Pancreas (tissue), 10 donors: ENCODE data around the gene KLHL17. TPM values are rescaled to one million over a fixed set of nuclear protein-coding genes. Genes with fewer than 3 reads are reported as not detected.
"Not testable (repeated sequence)": the region's sequence is repeated elsewhere in the genome, so short reads cannot be mapped to it uniquely, and the experiment has no call there.

Experiments used
- ATAC-seq, 4 donors: fragments of 200-7000 bp; cut with Tn5 transposase; one replicate each; pipeline versions ENCODE4 v1.8.0 to v1.9.1; 2020; ENCODE audit warnings: mild to moderate bottlenecking in 4 of 4, moderate library complexity in 4 of 4
- DNase-seq, 6 donors: peaks; one replicate each; pipeline ENCODE4 v3.0.0-alpha.2; 2020
- FAIRE-seq: peaks from 2 replicates; lab custom pipeline; 2012; peaks lifted over from hg19 to GRCh38; lab: Jason Lieb, UNC
- H3K27ac ChIP-seq, 4 donors: fragments of 200-600 bp; sonication (generic); 1 replicate in 3 of 4; 2 replicates in 1 of 4; pipeline versions ENCODE4 v1.5.0 to v1.8.0; 2020
- H3K27me3 ChIP-seq, 4 donors: fragments of 200-600 bp; one replicate each; pipeline ENCODE4 v1.8.0; 2021
- H3K36me3 ChIP-seq, 3 donors: fragments of 200-600 bp; sonication (generic) in 1 of 3; one replicate each; pipeline versions ENCODE4 v1.5.0 to v1.8.0; 2020 to 2021
- H3K4me1 ChIP-seq, 3 donors: fragments of 200-600 bp; one replicate each; pipeline ENCODE4 v1.8.0; 2021
- H3K4me3 ChIP-seq, 4 donors: fragments of 200-600 bp; sonication (generic) in 2 of 4; one replicate each; pipeline versions ENCODE4 v1.5.0 to v1.8.0; 2020 to 2021
- H3K9me3 ChIP-seq, 4 donors: fragments of 200-600 bp; one replicate each; pipeline ENCODE4 v1.8.0; 2021
- WGBS, 2 donors: extraction: QIAGEN DNeasy Blood & Tissue Kit; methylation state at CpG; one replicate each; pipeline ENCODE4 v1.1.7; 2013; 5-methylcytosine and 5-hydroxymethylcytosine counted together
- intact Hi-C, 3 donors: fragments of 100-400 bp; cut with DNase I; formaldehyde crosslinking; loops; one replicate each; pipeline versions ENCODE4 v1.11.1 to v1.14.2; 2022
- polyA plus RNA-seq, 2 donors: library from polyadenylated mRNA; stranded (reverse); fragments of 200-250 nt; gene quantifications; one replicate each; pipeline ENCODE4 v1.2.3, GENCODE V29; 2013
- total RNA-seq, 6 donors: library from RNA; stranded (reverse); fragmentation: NEBNext Ultra II Directional in 4 of 6; extraction: Animal tissue kit (Norgen Biotek cat#: 25700) in 4 of 6; gene quantifications; one replicate each; pipeline versions ENCODE4 v1.2.1 to v1.2.4, GENCODE V29; 2021 to 2023
- TF ChIP-seq, protein P1 (sequence below), 4 donors: fragments of 200-600 bp; sonication (generic) in 3 of 4; IDR thresholded peaks; one replicate each; pipeline versions ENCODE4 v1.5.0 to v1.8.0; 2021; ENCODE audit warnings: antibody characterized with exemption in 4 of 4
- donor health status: healthy with polysubstance abuse.
- donor health status: DM: no; HTN: no; CAD: no; lungs with moderate emphysema.
- donor health status: DM: no; HTN: no; CAD: no.
- donor health status: control.
- donor health status: control.
- donor health status: Bipolar disorder and iron deficiency.
- donor health status: DM: yes; HTN: yes; CAD: no.
- donor health status: DM: no; HTN: no; CAD: no.
- donor health status: DM: no; HTN: no; CAD: no.
- donor health status: DM: yes; HTN: yes; CAD: no.

The KLHL17 gene
- total and polyA plus RNA-seq, 8 donors: 3.1 to 24.1 (median 6.2) TPM

DNA sequence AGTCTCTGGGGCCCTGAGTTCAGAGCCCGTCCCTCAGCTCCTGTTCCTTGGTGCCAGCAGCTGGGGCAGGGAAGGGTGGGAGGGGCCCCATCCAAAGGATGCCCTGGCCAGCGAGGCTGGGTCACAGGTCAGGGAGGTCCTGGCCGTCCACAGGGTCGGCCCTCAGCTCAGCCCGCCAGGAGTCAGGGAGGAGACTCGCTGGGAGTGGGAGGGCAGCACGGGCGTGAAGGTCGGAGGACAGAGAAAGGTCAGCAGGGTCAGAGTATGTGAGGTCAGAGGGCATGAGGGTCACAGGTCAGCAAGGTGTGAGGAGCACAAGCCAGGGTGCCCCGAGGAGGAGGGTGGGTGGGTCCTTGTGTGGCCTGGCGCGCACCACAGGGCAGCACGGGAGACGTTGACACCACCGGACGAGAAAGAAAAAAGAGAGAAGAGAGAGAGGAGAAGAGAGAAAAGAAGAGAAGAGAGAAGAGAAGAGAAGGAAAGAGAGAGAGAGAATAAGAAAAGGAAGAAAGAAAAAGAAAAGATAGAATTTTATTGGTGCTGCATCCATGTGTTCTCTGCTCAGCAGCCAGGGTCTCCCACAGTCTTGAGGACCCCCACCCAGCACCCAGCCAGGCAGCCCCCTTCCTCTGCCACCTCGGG lies 14.4 kb downstream of the KLHL17 start:
- ATAC-seq (no peak), FAIRE-seq (no peak), DNase-seq (peak in 1 of 6 donors; percentile 71)
- Histone ChIP-seq H3K9me3 (no peaks in the 10 kb centered on the region), H3K27me3 (peaks cover 0 to 17% (median 3%) of the 10 kb centered on the region in 4 donors), H3K4me1 (no peaks in the 10 kb centered on the region), H3K4me3 (no peak overlapping the region), H3K27ac (no peak overlapping the region), H3K36me3 (no peaks in the 10 kb centered on the region)
- WGBS, 2 donors: 50 to 56% methylated on average over 17 of the region's 17 CpGs
- TF ChIP-seq, protein P1, sequence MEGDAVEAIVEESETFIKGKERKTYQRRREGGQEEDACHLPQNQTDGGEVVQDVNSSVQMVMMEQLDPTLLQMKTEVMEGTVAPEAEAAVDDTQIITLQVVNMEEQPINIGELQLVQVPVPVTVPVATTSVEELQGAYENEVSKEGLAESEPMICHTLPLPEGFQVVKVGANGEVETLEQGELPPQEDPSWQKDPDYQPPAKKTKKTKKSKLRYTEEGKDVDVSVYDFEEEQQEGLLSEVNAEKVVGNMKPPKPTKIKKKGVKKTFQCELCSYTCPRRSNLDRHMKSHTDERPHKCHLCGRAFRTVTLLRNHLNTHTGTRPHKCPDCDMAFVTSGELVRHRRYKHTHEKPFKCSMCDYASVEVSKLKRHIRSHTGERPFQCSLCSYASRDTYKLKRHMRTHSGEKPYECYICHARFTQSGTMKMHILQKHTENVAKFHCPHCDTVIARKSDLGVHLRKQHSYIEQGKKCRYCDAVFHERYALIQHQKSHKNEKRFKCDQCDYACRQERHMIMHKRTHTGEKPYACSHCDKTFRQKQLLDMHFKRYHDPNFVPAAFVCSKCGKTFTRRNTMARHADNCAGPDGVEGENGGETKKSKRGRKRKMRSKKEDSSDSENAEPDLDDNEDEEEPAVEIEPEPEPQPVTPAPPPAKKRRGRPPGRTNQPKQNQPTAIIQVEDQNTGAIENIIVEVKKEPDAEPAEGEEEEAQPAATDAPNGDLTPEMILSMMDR (IDR thresholded peaks at IDR 0.05): no peak
- intact Hi-C loops: loop anchor here in 1 of 3 donors (5.0 kb wide), 1 partner anchor 73 kb away; no protein-coding TSS in a partner anchor

DNA sequence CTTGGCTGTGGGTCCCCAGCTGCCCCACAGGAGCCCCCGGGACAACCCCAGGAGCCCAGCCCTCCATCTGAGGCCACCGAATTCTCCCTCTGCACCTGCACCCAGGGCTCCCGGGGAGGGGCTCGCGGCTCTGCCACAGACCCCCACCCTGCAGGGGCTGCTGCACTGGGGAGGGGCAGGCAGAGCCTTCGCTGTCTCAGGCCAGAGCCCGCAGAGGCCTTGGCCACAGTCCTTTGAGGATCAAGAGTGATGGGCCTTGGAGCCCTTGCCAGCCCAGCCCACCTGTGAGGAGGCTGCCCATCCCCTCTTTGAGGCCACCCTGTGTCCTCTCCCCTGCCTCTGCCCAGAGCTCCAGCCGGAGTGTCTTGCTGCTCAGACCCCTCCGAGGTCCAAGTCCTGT lies 15.0 kb downstream of the KLHL17 start:
- peaks cover 0 to 15% (median 3%) of the 10 kb centered on the region in 4 donors for H3K27me3 ChIP-seq
- no peak overlapping the region for H3K4me3 ChIP-seq

DNA sequence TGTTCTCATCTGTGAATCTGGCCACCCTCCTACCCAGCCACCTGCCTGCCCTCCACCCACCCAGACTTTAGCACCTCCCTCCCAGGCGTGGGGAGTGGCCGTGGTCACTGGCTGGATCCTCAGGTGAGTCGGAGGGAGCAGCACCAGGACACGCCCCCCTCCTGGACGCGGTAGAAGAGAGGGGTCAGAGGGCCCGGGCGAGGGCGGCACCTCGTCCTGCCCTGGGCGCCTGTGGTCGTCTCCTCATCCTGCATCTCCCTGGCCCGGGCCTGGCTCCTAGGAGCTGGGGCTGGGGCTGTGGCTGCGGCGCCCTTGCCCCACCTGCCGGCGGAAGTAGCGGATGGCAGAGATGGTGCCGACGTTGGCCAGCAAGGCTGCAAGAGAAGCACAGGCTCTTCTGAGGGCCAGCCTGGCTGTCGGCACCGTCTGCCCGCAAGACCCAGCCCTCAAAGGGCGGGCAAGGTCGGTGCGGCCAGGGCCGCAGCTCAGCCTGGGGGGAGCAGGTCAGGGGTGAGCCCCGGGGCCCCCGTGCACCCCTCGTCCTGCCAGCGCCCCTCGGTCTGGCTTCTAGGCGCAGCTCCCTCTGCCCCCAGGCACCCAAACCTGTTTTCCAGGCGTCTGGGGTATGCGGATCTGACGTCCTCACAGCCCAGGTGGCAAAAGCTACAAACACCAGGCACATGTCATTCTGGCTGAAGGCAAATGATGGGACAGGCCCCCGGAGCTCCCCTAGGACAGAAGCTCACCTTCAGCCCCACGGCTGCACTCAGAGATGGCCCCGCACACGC lies 15.7 kb downstream of the KLHL17 start:
- intact Hi-C loops: no loop called here
- TF ChIP-seq, protein P1 (IDR thresholded peaks at IDR 0.05): peak in 3 of 4 donors; percentile 29 to 46 (median 41)
- ATAC-seq: peak; percentile 77 to 94 (median 83)
- Histone ChIP-seq H3K9me3 (no peaks in the 10 kb centered on the region), H3K27ac (peak overlapping the region in 1 of 4 donors; percentile 16), H3K27me3 (peaks cover 0 to 8% (median 0%) of the 10 kb centered on the region in 4 donors), H3K36me3 (no peaks in the 10 kb centered on the region), H3K4me1 (no peaks in the 10 kb centered on the region), H3K4me3 (peak overlapping the region in 2 of 4 donors; percentile 10 to 17)
- FAIRE-seq: no peak
- DNase-seq: peak in 4 of 6 donors; percentile 56 to 87 (median 75)
- WGBS, 2 donors: 1 to 2% methylated on average over 26 to 40 of the region's 40 CpGs

More for the DNA sequence above, 15.0 kb downstream of the KLHL17 start:
- Histone ChIP-seq H3K4me1 (no peaks in the 10 kb centered on the region), H3K27ac (no peak overlapping the region), H3K36me3 (no peaks in the 10 kb centered on the region), H3K9me3 (no peaks in the 10 kb centered on the region)
- DNase-seq (peak in 2 of 6 donors; percentile 28 to 73), ATAC-seq (no peak), FAIRE-seq (no peak)
- 40 to 61% methylated on average over 9 of the region's 9 CpGs for WGBS, 2 donors
- intact Hi-C loops: no loop called here
- TF ChIP-seq, protein P1 (IDR thresholded peaks at IDR 0.05): no peak

DNA sequence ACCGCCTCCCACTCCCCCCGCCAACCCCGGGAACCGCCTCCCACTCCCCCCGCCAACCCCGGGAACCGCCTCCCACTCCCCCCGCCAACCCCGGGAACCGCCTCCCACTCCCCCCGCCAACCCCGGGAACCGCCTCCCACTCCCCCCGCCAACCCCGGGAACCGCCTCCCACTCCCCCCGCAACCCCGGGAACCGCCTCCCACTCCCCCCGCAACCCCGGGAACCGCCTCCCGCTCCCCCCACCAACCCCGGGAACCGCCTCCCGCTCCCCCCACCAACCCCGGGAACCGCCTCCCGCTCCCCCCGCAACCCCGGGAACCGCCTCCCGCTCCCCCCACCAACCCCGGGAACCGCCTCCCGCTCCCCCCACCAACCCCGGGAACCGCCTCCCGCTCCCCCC lies 16.4 kb downstream of the KLHL17 start:
- H3K4me1 ChIP-seq, intact Hi-C loops, H3K27me3 ChIP-seq, H3K27ac ChIP-seq, H3K9me3 ChIP-seq, FAIRE-seq, H3K4me3 ChIP-seq, ATAC-seq, H3K36me3 ChIP-seq: not testable (repeated sequence)
- 56 to 63% methylated on average over 12 to 15 of the region's 39 CpGs for WGBS, 2 donors
- peak in 2 of 6 donors; percentile 49 to 85 for DNase-seq

DNA sequence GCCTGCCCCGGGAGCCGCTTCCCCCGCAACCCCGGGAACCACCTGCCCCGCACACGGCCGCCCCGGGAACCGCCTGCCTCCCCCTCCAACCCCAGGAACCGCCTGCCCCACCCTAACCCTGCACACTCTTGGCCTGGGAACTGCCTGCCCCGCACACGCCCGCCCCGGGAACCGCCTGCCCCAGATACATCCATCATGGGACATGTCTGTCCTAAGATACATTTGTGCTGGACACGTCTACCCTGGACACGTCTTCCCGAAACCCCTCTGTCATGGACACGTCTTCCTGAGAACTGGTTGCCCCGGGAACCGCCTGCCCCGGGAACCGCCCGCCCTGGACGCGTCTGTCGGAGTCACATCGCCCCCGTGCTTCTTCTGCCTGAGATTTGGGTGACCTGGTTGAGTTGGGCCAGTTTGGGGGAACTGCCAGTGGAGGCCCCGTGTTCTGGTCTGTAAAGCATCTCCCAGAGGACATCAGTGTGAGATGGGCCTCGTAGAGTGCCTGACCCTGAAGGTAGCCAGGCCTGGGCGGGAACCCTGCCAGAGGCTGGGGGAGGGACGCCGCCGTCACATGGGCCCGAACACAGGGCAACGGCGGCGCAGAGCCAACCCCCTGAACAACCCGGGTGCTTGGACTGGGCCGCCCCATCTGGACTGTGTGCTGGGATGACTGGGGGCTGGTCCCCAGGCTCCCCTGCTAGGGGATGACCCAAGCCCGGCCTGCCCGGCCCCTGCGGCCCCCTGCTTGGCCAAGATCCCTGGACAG lies 17.9 kb downstream of the KLHL17 start:
- TF ChIP-seq, protein P1 (IDR thresholded peaks at IDR 0.05): no peak
- 83 to 87% methylated on average over 42 to 44 of the region's 44 CpGs for WGBS, 2 donors
- intact Hi-C loops: no loop called here
- Histone ChIP-seq H3K9me3 (no peaks in the 10 kb centered on the region), H3K36me3 (no peaks in the 10 kb centered on the region), H3K4me1 (no peaks in the 10 kb centered on the region), H3K4me3 (no peak overlapping the region), H3K27me3 (no peaks in the 10 kb centered on the region), H3K27ac (no peak overlapping the region)
- ATAC-seq (no peak), FAIRE-seq (no peak), DNase-seq (peak in 2 of 6 donors; percentile 42 to 73)
